Mucosa of gallbladder (tissue), 1 donor: ENCODE measurements around the gene ACVR2B. TPM values are rescaled to one million over a fixed set of nuclear protein-coding genes. Genes with fewer than 3 reads are reported as not detected.
"Not testable (repeated sequence)": the region's sequence is repeated elsewhere in the genome, so short reads cannot be mapped to it uniquely, and the experiment has no call there.

ENCODE experiments used
- DNase-seq: peaks from one replicate; pipeline ENCODE4 v3.0.0-alpha.2; 2020; ENCODE audit warnings: low spot score
- total RNA-seq: library from RNA; stranded (reverse); gene quantifications from one replicate; pipeline ENCODE4 v1.2.1, GENCODE V29; 2021
- donor health status: DM: no; HTN: no; CAD: no.

ACVR2B gene
- total RNA-seq = 8.6 TPM

DNA sequence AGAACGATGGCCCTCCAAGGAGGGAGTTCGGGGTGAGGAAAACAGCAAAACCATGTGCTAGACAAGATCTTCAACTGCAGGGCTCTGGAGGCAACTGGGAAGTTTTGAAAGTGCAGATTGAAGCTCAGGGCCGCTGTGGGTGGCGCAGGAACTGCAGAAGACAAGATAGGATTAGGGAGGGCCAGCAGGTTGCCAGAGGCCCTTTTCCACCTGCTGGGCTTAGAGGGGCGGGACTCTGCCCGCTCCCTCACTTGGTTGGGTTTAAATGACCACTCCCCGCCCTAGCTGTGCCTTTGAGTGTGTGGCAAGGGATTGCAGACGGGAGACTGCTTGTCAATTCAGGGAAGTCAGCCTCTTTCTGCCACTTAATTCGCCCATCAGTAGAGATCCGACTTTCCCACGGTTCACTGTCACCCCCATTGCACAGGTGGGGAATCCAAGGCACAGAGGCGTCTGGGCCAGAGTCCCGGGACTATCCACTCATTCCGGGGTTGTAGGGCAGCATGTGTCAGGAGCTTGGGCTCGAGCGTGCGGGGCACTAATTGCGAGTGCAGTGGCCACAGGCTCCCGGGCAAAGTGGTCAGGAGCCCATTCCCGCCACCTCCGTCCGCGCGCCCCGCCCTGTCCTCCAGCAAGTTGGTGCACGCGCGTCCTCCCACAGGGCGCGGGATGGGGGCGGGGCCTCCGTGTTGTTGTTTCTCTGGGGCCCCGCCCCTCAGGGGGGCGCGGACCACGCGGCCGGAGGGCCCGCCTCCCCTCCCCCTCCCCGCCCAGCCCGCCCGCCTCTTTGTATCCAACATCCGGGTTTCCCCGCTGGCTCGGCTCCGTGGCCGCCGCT lies at the start of gene ACVR2B:
Gene ACVR2B (plus strand): TSS at position 816 of the 838 bp plus-strand sequence. CDS start 433 bp downstream, outside the sequence.
- DNase-seq = peak; percentile 85

DNA sequence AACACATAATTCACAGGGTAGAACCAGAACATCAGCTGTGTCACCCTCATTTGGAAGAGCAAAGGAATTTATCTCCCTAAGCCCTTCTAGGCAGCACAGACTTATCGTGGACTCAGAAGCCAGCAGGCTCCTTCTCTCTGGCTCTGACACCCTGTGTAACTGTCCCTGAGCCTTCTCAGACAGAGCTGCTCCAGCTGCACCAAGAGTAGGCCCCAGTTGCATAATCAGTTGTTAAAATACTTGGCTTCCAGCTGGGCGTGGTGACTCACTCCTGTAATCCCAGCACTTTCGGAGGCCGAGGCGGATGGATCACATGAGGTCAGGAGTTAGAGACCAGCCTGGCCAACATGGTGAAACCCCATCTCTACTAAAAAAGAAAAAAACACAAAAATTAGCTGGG lies 49.4 kb upstream of the ACVR2B start:
- no peak for DNase-seq

DNA sequence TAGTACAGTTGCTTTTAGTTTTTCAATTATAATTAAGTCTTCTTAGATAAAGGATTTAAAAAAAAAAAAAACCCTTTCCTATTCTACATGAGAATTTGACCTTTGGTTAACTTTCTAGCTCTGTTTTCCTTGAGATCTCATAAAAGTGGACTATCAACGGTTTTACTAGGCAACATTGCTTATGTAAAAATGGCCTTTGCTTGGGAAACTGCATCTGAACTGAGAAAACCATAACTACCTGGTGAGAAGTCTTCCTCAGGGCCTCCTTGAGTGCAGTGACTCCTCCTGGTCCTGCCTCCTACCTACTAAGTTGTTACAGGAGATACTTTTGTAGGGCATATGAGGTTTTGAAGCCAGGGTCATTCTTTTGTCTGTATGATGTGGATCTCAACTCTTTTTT lies 42.1 kb upstream of the ACVR2B start:
- DNase-seq = no peak

DNA sequence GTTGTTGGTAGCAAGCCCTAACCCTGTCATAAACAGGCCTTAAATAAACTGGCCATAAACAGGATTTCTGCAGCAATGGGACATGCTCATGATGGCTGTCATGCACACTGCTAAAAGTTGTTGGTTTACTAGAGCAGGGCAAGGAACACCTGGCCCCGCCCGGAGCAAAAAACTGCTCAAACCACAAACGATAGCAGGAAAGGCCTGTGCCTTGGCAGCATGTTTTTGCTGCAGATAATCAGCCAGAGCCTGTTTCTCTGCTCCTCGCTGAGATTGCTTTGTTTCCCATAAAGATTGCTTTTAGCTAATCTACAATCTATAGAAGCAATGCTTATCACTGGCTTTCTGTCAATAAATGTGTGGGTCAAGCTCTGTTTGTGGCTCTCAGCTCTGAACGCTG lies 32.9 kb upstream of the ACVR2B start:
- DNase-seq = not testable (repeated sequence)

DNA sequence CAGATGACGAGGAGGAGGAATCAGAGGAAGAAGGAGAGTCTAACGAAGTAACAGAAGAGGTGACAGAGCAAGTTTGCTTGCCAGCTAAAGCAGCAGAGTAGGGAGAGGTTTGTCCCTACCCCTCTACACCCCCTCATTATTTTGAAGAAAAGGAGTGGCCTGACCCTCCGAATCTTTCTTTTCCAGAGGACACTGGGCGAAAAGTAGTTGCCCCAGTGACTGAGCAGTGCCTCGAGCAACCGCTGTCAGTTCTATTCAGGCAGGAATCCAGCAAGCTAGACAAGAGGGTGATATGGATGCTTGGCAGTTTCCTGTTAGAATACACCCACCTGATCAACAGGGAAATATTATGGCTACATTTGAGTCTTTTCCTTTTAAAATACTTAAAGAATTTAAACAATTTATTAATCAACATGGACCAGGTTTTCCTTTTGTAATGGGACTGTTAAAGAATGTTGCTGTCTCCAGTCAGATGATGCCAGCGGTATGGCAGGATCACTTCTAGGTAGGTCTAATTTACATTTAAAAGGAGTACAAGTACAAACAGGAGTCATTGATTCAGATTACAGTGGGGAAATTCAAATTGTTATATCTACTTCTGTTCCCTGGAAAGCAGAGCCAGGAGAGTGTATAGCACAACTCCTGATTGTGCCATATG lies 31.9 kb upstream of the ACVR2B start:
- DNase-seq = no peak

DNA sequence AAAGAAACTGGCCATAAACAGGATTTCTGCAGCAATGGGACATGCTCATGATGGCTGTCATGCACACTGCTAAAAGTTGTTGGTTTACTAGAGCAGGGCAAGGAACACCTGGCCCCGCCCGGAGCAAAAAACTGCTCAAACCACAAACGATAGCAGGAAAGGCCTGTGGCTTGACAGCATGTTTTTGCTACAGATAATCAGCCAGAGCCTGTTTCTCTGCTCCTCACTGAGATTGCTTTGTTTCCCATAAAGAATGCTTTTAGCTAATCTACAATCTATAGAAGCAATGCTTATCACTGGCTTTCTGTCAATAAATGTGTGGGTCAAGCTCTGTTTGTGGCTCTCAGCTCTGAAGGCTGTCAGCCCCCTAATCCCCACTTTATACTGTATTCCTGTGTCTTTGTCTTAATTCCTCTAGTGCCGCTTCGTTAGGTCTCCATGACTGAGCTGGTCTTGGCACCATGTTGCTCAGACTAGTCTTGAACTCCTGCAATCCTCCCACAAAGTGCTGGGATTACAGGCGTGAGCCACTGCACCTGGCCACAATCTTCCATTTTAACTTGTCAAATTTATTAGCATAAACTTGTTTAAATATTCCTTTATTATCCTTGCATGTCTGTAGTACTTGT lies 26.8 kb upstream of the ACVR2B start:
- DNase-seq = not testable (repeated sequence)

DNA sequence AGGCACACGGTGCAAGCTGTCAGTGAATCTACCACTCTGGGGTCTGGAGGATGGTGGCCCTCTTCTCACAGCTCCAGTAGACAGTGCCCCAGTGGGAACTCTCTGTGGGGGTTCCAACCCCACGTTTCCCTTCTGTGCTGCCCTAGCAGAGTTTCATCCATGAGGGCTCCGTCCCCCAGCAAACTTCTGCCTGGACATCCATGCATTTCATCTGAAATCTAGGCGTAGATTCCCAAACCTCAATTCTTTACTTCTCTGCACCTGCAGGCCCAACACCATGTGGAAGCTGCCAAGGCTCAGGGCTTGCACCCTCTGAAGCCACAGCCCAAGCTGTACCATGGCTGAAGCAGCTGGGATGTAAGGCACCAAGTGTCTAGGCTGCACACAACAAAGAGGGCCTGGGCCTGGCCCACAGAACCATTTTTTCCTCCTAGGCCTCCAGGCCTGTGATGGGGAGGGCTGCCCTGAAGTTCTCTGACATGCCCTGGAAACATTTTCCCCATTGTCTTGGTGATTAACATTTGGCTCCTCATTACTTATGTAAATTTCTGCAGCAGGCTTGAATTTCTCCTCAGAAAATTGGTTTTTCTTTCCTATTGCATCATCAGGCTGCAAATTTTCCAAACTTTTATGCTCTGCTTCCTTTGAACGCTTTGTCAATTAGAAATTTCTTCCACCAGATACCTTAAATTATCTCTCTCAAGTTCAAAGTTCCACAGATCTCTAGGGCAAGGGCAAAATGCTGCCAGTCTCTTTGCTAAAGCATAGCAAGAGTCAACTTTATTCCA lies 20.6 kb upstream of the ACVR2B start:
- DNase-seq = not testable (repeated sequence)

DNA sequence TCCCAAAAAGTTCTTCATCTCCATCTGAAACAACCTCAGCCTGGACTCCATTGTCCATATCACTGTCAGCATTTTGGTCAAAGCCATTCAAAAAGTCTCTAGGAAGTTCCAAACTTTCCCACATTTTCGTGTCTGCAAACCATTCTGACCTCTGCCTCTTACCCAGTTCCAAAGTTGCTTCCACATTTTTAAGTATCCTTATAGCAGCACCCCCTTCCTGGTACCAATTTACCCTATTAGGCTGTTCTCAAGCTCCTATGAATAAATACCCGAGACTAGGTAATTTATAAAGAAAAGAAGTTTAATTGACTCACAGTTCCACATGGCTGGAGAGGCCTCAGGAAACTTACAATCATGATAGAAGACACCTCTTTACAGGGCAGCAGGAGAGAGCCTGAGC lies 20.0 kb upstream of the ACVR2B start:
- not testable (repeated sequence) for DNase-seq

DNA sequence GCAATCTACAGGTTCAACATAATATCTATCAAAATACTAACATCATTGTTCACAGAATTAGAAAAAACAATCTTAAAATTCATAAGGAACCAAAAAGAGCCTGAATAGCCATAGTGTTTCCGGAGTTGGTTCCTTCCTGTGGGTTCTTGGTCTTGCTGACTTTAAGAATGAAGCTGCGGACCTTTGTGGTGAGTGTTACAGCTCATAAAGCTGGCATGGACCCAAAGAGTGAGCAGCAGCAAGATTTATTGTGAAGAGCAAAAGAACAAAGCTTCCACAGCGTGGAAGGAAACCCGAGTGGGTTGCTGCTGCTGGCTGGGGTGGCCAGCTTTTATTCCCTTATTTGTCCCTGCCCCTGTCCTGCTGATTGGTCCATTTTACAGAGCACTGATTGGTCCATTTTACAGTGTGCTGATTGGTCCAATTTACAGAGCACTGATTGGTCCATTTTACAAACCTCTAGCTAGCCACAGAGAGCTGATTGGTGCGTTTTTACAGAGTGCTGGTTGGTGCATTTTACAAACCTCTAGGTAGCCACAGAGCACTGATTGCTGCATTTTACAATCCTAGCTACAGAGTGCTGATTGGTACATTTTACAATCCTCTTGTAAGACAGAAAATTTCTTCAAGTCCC lies 15.1 kb upstream of the ACVR2B start:
- DNase-seq = peak; percentile 43

DNA sequence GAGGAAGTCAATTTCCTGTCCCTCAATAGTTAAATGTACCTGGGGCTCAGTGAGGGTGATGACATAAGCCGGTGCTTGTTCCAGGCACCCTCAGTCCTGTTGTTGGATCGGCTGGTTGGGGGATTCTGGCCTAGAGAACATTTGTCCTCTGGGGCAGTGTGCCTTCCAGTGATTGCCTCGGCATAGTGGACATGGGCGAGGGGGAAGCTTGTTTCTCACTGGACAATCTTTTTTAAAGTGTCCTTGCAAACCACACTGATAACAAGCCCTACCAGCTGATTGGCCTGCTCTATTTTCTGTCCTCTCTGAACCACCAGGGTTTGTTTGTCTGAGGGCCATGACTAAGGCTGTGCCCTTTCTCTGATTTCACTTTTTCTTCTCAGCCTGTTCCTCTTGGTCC lies 10.5 kb upstream of the ACVR2B start:
- DNase-seq = not testable (repeated sequence)

DNA sequence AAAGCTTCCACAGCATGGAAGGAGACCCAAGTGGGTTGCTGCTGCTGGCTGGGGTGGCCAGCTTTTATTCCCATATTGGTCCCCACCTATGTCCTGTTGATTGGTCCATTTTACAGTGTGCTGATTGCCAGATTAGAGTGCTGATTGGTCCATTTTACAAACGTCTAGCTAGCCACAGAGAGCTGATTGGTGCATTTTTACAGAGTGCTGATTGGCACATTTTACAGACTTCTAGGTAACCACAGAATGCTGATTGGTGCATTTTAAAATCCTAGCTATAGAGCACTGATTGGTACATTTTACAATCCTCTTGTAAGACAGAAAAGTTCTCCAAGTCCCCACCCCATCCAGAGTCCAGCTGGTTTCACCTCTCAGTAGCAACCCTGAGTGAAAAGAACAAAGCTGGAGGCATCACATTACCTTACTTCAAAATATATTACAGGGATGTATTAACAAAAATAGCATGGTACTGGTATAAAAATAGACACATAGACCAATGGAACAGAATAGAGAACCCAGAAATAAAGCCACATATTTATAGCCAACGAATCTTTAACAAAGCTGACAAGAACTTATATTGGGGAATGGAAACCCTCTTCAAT lies 7.5 kb upstream of the ACVR2B start:
- DNase-seq = no peak

DNA sequence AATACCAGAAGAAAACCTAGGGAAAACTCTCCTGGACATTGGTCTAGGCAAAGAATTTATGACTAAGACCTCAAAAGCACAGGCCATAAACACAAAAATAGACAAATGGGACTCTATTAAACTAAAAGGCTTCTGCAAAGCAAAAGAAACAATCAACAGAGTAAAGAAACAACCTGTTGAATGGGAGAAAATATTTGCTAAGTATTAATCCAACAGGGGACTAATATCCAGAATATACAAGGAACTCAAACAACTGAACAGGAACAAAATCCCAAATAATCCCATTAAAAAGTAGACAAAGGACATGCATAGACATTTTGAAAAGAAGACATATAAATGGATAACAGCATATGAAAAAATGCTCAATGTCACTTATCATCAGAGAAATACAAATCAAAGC lies 6.9 kb upstream of the ACVR2B start:
- no peak for DNase-seq

DNA sequence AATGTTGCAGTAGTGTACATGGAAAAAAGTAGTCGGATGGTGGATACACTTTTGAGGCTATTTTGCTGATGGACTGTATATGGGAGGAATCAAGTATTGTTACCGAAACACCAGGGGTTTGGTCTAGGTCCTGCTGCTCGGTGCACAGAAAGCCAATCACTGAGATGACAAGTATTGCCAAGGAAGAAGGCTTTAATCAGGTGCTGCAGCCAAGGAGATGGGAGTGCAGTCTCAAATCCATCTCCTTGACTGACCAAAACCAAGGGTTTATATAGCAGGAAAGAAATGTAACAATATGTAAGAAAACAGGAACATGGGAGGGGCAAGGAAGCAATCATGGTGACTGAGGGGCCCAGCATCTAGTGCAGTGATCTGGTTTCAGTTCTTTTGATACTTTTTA lies 2.8 kb upstream of the ACVR2B start:
- no peak for DNase-seq

DNA sequence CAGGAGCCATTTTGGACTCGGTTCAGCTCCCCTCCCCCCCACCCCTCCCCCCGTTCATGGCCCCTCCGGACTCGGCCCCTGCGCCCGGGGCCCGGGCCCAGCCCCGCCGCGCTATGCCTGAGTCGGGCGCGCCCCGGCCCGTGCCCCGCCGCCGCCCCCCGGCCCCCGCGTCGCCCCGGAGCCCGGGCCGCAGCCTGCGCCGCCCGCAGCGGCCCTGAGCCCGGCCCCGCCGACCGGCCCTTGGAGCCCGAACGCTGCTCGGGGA lies 155 bp downstream of the ACVR2B start:
- no peak for DNase-seq

DNA sequence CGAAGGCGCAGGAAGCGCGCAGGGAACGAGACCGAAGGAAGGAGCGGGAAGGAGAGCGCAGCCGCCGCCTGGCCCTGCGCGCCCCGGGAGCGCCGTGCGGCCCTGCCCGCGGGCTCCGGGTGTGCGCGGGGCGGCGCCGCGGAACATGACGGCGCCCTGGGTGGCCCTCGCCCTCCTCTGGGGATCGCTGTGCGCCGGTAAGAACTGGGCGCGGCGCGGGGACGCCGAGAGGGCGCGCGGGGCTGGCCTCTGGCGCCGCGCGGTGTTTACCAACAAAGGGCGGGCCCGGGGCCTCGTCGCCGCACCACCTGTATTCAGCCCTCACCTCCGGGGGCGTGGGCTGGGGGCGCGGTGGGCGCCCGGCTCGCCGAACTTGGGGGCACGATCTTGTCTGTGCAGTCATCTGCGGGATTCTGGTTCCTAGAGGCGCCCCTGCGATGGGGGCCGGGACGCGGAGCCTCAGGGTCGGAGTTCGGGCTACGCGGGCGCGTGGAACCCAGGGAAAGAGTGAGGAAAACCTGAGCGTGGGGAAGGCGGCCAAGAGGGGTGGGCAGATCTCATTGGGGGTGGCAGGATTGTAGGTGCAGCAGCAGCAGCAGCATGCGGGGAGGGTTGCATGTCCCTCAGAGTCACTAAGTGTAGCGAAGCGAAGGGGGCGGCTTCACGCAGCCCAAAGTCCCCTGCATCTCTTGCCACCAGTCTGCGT lies 641 bp downstream of the ACVR2B start:
- DNase-seq = no peak

DNA sequence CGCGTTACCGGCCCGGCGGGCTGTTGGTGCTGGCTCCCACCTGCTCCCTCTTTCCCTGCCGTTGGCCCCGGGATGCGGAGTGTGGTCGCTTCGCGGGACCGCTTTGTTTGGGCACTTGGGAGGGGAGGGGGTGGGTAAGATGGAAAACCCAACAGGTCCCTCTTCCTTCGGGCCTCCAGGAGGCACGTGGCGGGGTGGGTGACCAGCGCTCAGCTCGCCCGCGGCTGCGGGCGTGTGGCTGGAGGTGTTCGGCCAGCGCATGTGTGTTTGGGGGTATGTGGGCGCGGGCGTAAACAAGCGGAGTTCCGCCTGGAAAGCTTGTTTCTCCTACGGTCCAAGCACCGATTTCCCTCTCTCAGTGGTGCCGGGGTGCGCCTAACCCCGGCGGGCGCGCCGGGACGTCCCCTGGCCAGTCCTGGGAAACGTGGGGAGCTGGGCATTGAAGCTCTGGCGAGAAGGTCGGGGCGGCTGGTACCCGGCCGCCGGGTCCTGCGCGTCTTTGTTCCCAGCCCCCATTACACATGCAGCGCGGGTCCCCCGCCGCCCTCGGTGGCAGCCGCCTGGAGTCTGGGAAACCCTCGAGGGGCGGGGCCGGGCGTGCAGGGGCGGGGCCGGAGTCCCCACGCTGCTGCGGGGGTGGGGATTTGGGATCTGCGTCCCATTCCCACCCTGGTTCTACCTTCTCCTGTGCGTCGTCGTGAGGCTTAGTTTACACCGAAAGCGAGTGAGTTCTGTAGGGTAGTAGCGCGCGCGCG lies 1.4 kb downstream of the ACVR2B start:
- DNase-seq = peak; percentile 51

DNA sequence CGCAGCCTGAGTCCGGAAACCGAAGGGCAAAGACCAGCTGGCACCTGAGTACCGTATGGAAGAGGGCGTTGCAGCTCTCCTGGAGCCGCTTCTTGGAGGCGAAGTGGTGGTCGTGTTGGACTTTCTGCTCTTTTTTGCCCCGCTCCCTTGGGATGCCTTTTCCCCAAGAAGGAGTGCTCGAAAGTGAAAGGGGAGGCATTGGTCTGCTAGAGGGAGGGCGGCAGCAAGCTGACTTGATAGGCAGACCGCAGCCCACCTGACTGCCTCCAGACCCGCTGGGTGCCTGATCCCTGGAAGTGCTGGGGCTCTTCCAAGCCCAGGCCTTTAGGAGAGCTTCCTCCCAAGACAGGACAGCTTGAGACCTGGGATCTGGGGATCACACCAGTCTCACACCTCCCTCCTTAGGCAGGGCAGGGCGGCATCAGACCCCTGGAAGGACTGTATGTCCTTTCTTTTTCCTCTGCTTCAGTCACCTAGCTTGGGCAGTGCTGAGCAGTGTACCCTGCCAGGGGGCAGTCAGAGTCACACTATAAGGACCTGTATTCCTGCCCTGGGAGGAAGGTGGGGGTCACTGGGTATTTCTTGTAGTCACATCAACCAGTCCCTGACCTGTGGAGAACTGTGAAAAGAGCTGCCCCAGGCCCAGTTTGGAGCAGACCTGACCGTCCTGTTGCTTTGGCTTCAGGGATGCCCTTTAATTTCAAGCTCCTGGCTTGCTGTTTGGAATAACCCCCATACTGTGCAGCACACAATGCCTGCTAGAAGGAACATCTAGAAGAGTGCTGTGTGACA lies 2.1 kb downstream of the ACVR2B start:
- no peak for DNase-seq

DNA sequence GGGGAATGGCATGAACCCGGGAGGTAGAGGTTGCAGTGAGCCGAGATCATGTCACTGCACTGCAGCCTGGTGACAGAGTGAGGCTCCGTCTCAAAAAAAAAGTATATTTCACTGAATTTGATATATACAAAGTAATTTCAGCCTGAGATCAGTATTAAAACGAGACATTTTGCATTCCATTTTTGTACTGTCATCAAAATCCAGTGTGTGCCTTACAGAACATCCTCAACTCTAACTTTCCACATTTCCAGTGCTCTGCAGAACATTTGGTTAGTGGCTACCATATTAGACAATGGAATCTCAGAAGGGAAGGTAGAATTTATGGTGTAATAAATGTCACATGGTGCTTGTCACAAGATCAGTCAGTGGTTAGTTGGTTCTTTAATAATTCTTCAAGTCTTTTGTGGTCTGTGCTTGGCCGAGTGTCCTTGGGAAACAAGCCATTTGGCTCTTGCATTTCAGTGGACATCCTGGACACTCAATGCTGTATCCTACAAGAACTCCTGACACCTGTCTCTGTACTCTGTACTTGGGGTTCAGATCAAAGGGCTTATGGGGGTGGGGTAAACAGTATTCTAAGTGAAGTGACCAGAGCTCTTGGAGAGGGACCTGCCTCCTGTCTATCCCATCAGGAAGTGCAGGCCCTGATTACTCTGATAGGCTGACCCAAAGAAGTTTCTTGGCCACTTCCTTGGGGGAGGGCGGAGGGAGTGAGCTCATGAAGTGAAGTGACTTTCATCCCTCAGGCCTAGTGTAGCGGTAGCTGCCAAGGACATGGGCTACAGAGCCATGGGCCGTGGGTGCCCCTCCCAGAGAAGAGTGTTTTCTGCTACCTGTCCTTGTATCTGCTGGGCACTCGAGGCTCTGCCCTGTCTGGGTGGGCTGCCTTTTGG lies 3.7 kb downstream of the ACVR2B start:
- no peak for DNase-seq
